DMS 273 (cell line): ENCODE data around the gene APP.

ENCODE experiments used
- DNase-seq: peaks from one replicate; lab custom pipeline; 2025; ENCODE audit not compliant: unreplicated experiment; lab: John Stamatoyannopoulos, UW

Gene APP

DNA sequence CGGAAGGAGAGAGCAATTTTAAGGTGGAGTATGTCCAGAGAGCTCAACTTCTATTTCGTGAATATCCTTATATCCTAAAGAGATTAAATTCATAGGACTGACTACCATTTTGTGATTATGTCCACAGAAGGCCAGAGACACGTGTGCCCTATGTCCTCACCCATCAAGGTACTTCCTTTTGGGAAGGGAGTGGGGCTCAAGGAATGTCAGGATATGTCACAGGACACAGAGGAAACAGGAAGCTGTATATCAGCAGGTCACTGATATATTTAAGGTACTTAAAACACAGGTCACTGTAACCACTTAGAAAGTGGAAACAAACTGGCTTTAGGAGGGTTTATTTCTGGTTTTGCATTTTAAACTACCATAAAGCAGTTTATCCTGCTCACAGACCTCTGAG is 184.6 kb downstream of the APP start:
- no peak for DNase-seq

DNA sequence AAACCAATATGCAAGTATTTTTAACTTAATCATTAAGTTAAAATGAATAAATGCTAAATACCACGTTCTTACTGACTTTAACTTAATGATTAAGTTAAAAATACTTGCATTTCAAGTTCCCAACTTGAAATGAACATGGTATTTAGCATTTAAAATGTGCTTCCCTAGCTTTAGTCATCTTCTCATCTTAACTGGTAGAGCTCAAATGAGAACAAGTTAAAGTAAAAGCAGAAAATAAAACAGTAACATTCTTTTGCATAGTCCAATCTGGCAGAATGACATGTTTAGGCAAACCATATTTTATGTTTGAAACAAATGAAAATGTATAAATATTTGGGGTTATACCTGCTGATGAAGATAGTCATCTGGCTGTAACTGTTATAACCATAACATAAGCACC is 186.0 kb downstream of the APP start:
- no peak for DNase-seq

DNA sequence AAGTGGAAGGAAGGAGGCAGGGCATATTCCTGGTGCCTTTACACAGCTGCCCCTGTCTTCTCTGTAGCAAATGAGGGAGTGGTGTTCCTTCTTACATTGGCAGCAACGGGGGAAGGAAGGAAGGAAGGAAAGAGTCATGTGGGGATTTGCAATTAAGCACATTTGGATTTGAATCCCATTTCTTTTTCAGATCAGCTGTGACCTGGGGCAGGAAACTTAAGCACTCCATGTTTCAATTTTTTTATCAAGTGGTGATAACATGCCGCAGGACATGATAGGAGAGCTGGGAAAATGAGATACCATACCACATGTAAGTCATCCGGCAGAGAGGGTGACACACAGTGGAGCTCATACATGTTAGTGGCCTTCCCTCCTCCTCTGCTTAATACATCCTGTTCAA is 186.8 kb downstream of the APP start:
- DNase-seq, result no peak

DNA sequence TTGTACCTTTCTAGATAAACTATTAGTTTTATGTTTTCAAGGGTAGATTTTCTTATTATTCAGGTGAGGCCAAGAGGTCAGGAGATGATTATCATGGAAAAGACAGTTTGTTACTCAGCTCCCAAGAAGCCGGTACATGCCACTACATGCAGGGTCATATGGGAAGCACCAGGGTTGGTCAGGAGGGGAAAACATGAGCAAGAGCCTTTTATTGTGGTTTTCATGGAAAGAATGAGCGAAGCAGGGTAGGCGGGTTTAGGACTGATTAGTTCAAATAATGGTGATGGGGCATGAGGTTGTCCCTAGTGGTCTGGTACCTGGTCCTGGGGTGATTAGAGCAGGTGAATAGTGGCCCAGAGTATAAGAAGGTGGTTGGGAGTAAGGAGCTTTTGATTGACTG is 189.9 kb downstream of the APP start:
- DNase-seq, result no peak

DNA sequence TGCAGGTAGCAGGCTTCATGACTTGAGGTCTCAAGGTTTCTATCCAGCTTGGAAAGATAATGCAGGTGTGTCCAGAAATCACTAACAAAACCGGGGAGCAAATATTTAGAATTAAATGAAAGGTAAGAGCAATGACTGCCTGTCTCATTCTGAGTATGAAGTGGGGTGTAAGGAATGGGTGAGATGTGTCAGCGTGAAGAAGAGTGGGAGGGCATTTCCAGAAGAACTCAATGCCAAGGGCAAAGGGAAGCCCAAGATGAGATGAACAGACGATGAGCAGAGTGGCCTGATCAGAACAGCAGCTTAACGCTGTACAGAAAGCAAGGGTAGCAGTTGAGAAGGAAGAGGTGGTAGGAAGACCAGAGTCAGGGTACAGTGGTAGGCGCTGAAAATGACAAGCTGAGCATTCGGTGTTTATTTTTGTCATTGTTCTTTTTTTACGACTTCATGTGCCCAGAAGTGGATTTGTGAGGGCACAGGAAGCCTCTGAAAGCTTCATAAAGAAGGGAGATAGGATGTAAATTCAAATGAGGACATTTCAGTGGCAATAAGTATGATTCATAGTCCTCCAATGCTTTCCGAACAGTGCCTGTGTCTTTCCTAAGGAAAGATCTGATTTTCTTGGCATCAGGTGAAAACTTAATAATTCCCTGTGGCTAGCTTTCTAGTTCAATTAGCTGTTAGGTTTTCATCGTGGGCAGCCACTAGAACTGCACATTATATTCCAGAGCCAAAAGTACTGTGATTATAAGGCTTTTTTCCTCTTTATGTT is 190.5 kb downstream of the APP start:
- DNase-seq, result no peak

DNA sequence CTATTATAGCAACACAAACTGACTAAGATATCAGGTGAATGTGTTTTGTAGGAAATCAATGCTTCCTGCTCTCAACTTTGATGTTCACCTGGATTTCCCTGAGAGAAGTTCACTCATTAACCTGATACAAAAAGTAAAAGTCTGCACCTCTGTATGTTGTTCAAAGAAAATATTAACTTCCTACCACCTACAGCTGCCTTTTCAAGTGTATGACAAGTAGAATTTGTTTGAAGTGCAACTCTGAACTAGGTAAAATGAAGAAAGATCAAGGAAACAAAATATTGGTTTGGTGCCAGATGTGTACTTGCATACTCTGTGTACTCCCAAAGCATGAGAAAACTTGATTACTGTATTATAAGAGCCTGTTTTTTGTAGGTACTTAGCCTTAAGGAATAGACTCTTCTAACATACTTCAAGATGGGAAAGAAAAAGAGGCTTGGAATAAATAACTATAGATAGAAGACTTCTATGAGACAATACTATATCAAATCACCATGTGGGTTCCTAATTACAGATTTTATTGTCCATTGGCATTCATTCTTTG is 193.4 kb downstream of the APP start:
- no peak for DNase-seq

DNA sequence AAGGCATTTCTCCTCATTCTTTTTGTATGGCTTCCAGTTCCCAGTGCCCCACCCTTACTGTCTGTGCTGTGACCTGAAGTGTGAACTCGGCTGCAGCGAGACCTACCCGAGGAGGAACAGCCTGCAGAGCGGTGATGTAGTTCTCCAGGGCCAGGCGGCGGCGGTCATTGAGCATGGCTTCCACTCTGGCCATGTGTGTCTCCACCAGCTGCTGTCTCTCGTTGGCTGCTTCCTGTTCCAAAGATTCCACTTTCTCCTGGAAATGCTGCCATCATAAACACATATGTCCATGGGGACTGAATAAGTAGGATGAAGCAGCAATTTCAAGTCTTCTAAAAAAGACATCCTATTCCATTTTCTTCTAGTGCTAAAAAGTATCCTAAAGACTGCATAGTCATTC is 195.6 kb downstream of the APP start:
- DNase-seq, result no peak

DNA sequence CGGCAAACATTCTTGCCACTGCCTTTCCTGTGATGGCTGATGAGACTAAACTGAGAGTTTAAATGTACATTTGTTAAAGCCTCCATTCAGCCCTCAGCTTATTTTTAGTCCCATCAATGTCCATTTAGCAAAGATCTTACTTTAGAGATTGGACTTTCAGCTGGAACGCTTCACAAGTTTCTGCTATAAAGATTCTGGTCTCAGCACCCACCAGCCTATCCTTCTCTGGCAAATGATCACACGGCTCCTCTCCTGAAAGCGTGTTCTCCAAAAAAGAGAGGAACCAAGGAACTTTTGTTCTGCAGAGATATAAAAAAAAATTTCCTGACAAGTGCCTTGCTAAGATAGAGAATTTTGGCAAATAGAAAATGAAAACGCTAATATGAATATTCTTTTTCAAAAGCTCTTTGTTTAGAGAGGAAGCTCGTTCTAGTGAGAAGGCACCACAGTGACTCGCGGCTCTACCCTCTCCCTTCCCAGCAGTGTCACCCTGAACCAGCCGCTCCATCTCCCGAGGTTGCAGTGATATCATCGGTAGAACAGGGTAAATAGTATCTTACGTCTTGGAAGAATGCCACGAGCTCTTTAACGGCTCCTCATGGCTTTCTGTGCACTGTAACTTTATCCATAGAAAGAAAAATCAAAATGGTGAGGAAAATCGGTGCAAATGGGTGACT is 200.2 kb downstream of the APP start:
- DNase-seq, result no peak

DNA sequence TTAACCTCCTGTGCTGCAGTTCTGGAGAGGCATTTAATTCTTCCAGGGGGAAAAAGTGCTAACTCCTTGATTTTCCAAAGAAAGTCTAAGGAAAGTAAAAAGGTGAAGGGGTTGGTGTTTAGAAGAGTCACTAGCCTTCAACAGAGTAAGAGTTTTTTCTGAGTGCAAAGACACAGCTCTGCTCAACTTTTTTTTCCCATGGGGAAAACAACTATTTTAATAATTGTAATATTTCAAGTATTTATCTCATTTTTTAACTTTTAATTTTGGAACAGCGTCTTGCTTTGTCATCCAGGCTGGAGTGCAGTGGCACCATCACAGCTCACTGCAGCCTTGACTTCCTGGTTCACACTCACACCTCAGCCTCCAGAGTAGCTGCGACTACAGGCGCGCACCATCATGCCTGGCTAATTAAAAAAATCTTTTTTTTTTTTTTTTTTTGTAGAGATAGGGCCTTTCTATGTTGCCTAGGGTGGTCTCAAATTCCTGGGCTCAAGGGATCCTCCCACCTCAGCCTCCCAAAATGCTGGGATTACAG is 202.6 kb downstream of the APP start:
- DNase-seq, result no peak

DNA sequence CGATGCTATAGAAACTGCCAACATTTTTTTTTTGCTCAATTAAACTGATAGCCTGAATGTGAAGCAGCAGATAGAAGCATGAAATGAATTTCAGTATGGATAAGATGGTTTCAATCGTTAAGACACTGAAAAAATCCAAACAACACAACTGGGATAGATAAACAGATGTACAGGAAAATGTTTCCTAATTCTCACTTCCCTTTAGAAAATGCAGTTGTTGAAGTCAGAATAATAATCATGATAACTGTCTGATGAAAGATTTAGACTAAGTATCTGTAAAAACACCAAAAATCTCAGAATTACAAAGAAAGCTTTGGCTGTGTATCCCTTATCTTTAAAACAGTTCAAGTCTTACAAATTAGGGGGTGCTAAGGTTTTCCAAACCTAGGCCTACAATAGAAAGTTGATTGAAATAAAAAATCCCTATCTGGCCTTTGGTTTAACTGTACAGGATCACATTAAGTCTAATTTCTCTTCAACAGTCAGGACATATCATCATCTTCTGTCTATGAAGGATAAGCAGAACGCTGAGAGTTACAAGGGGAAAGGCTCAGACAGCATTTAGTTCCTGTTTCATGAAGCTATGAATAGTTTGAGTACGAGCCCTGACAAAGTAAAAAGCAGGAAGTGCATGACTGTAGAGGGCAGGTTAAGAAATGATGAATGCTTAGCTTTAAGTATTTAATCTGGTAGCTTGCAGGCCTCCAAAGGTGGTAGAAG is 203.2 kb downstream of the APP start:
- no peak for DNase-seq

DNA sequence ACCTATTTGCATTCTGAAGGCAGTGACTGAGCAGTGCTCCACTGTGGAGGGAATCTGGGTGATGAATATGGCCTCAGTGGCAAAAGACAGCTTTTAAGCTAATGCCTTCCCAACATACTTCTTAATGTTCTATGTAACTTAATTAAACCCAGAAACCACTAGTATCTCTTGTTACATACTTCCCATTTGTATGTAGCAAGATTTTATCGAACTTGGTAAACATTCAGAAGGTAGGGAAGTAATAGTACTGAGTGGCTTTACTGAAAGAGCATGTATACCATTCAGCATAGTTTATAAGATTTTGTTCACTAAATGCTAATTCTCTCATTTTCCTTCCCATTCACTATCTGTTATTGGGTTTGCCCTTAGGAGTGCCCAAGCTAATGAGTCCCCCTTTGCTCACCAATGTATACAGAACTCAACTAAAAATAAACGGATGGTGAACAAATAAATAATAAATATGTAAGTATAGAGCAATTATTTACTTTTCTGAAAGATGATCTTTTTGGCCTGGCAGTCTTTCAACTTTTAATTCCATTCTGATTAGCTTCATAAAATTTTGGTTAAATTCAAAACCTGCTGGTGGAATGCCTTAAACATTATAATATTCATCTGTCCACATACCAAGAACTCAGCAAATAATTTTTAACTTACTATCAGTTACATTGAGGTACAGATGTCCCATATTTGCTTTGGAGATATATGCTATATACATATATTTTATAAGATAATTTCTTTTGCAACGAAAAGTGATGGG is 204.4 kb downstream of the APP start:
- DNase-seq, result no peak

DNA sequence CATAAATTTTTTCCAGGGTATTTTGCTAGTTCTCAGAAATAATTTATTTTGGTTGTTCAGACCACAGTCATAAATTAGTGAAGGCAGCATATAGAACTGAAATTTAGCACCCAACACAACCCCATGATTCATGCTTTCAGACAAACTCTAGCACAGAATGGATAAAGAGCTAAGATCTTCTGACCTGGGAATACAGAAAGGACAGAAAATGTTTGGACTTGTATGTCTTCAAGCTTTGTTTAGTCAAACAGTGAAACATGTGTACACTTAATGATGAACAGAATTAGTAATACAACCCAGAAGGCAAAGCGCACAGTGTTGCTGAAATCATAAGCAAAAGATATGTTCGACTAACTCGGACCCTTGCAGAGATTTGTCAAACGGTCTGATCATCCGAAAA is 205.6 kb downstream of the APP start:
- DNase-seq, result no peak

DNA sequence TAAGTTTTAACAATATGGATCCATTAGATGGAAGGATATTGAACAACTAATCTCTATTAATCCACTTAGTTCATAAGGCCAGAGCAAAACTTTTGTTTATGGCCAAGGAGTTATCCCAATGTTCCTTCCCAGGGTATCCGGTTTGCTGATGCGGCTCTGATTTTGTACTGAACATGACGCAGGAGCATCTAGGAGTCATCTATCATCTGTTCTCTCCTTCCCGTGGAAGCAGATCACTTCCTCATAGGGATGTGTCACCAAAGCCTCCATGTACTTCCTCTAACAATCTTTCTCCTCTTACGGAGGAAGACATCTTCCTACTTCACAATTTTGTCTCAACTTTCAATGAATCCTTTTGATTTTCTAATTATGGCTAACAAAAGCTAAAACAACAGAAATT is 206.6 kb downstream of the APP start:
- no peak for DNase-seq

DNA sequence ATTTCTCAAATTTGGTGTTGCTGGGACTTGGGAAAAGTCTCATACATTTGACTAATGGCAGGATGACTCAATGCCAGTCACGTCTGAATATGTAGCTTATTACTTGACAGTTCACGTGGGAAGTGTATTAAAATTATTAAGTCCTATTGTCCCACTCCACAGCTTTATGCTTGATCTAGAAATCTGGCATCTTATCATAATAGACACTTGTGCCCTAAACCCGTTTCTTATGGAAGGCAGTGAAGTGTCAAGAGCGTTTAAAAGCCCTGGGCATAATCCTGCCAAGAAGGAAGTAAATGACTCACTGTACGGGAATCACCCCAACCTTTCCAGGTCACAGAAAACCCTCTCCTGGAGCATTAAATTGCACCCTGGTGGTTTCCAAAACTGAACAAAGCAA is 207.4 kb downstream of the APP start:
- DNase-seq, result no peak

DNA sequence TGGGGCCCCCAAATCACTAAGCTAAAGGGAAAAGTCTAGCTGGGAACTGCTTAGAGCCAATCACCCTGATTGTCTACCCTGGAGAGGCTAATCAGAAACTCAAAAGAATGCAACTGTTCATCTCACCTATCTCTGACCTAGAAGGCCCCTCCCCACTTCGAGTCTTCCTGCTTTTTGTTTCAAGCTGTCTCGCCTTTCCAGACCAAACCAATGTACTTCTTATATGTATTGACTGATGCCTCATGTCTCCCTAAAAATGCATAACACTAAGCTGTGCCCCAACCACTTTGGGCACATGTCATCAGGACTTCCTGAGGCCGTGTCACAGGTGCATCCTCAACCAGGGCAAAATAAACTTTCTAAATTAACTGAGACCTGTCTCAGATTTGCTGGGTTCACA is 209.5 kb downstream of the APP start:
- no peak for DNase-seq

DNA sequence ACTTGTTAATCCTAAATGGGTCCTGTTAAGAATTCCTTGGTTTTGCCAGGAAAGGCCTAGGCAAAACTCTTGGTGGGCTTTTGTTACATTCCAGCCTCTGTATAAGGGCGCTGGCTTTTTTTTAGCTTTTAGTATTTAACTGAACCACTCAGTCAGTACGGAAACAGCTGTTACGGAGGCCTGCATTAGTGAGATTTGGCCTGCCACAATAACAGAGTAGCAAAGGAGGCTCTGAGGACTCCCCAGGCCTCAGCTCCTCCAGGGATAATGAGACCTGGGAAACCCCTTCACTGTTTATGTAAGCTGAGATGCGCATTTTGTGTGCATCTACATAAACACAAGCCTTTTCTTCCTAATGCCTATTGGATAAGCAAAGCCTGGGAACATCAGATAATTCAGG is 210.2 kb downstream of the APP start:
- no peak for DNase-seq

DNA sequence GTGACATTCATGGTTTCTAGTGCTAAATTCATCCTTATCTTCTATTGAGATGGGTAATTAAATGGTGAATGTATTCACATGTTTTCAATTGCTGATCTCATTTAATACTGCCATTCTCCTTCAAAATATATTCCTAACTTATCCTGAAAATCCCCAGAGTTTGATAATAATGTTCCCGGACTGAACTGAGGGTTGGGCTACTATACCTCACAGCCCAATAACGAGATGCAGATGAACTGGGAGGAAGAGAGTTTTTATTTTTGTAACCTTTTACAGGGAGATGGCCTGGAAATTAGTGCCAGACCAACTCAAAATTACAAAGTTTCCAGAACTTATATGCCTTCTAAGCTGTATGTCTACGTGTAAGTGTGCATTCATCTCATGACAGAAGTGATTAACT is 210.8 kb downstream of the APP start:
- DNase-seq, result no peak

DNA sequence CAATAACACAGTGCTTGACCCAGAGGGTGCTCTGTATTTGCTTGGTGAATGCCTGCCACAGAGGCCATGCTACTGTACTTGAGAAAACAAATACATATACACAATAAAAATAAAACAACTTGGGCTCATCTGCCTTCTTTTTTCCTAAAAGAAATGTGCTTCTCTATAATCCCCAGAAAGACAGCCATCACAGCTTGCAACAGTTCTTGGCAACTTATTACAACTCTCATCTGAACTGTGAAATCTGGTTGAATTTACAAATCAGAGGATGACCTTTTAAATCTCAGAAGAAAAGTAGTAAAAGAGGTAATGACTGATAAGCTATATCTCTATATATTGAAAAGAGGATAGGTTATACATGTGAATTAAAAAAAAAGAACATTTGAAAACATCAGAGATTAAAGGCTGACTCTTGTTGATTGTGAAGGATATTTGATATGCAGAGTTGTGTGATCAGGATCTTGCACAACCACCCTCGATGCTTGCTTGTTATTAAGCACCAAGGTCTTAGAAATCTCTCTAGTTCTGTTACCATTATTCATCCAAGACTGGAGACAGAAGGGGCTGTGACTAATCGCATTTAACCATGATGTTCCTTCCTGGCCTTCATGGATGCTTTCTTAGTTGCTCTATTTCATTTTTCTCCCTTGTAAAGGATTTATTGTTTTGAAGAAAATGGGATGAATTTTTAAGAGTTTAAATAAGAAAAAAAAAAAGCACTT is 213.4 kb downstream of the APP start:
- DNase-seq, result no peak

DNA sequence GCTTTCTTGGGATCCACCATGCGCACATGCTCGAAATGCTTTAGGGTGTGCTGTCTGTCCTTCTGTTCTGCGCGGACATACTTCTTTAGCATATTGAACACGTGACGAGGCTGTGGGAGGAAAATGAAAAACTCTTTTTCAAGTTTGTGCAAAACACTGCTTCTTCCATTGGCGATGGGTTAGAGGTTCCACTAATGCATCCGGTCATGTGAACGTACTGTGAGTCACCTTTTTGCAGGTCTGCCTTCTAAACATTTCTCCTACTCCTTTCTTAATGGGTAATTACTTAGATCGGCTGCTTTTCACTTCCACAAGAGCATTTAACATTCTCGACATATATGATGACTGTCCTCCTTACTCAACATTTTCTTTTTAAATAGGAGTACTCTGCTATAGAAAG is 214.9 kb downstream of the APP start:
- no peak for DNase-seq

DNA sequence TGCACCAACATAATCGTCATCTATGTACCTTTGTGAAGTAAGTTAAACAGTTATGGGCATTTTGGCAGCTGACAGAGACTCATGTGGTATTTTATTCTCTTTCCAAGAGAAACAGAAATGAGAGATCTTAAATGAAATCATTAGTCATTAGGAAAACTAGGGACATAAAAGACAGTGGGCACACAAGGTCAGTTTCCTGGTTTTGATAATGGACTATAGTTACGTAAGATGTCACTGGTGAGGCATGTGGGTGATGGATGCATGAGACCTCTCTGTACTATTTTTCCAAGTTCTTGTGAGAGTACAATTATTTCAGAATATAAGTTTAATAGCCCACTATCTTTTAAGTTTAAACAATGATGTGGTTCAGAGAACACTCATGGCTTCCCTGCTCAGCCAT is 216.9 kb downstream of the APP start:
- no peak for DNase-seq
